LNCAP (cell line): Measurements from ENCODE around the gene CD207.

Experiments
- CTCF ChIP-seq: fragments of 450-650 bp; IDR thresholded peaks from 2 replicates; pipeline ENCODE4 v1.5.1; 2017; ENCODE audit warnings: mild to moderate bottlenecking

Gene CD207

GRCh38 chr2:70835643-70836042 is at the start of gene CD207:
TSS of gene CD207 (minus strand) at chr2:70835816. CDS start at chr2:70835776, 40 bp downstream.
- no peak for TF ChIP-seq CTCF

DNA sequence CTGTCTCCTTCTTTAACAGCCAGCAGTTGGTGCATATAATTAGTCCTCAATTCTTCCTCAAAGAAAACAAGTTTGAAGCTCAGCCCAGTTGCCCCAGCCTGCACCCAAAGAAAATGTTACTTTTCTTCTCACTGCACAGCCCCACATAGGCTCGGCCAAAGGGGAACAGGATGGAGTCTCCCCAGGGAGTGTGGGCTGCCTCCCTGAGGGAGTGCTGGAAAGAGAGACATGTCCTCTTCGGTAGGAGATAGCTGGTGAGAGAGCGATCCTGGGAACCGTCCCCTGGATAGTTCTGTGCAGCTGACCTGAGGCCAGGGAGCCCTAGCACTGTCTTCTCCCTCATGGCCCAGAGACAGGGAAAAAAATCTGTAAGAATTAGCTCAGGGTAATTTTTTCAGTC is 37.9 kb upstream of the CD207 start:
- TF ChIP-seq CTCF = no peak

DNA sequence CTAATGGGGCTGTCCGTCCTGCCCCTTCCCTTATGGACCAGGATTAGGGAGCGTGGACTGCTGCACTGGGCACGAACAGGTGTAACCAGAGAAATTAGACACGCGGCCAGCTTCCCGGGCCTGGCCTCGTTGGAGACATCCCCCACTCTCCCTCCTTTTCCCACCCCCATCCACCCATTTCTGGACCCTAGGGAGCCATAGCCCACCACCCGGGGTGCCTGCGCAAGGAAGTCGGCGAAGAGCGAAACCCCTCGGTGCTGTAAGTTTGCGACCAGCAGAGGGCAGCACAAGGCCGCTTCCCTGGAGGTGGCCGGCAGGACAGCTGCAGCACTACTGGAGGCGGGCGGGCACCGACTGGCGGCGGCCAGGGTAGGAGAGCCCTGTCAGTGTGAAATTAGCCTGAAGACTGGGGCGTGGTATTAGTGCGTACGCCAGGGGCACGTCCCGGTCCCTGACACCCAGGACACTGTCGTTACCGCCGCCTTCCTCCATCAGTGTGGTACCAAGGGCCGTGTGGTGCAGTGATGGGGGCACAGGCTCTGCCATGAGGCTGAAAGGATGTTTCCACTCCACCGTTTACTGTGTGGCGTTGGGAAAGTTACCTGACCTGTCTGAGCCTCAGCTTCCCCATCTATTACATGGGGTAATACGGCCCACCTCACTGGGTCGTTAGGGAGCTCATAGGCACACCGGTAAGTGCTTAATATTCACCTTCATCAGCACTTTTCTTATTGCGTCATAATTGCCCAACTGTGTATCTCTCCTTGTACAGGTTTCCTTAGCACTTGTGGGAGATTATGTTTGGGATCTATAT is 36.0 kb upstream of the CD207 start:
- peak; percentile 68 for TF ChIP-seq CTCF

DNA sequence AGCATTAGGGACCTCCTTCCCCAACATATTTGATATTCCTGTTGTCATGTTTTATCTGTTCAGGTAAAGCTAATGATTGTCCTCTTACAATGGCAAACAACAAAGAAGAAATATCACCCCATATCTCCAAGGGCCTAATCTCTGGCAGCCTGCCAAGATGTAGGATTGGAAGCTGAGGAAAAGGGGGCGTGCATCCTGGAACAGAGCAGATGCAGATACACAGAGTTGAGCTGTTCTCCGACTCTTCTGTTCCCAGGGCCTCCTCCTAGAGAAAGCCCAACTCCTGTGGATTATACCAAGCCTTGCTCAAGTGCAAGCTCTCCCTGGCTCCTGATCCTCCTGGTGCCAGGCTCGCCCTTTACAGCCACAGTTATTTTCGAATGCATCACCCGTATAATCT is 35.2 kb upstream of the CD207 start:
- TF ChIP-seq CTCF = no peak

GRCh38 chr2:70868970-70869369 is 33.4 kb upstream of the CD207 start:
- no peak for TF ChIP-seq CTCF

GRCh38 chr2:70861777-70862625 is 26.4 kb upstream of the CD207 start:
- peak; percentile 83 for TF ChIP-seq CTCF

GRCh38 chr2:70855667-70856066 is 20.1 kb upstream of the CD207 start:
- no peak for TF ChIP-seq CTCF
